Stimulated activated CD4-positive, alpha-beta T cell treated with anti-CD3 and anti-CD28 coated beads, Interleukin-15, amount 100 ng/mL, for 48 hours (primary cell): ENCODE results near the gene TDRD12.
"Not testable (repeated sequence)": the region's sequence is repeated elsewhere in the genome, so short reads cannot be mapped to it uniquely, and the experiment has no call there.

Experiments
- DNase-seq, 2 donors: peaks; one replicate each; pipeline ENCODE4 v3.0.0-alpha.2; 2020; ENCODE audit warnings: low read depth in 2 of 2

The TDRD12 gene

GRCh38 chr19:32829345-32829896 is 109.9 kb downstream of the TDRD12 start:
- DNase-seq: no peak

- no peak for DNase-seq
Observed at GRCh38 chr19:32830231-32831014, 110.9 kb downstream of the TDRD12 start.

- no peak for DNase-seq
Observed at GRCh38 chr19:32831611-32832010, 112.0 kb downstream of the TDRD12 start.

GRCh38 chr19:32832094-32832493 is 112.5 kb downstream of the TDRD12 start:
- not testable (repeated sequence) for DNase-seq

GRCh38 chr19:32832825-32833224 is 113.3 kb downstream of the TDRD12 start:
- DNase-seq: not testable (repeated sequence)

- not testable (repeated sequence) for DNase-seq
Observed at GRCh38 chr19:32833388-32833787, 113.8 kb downstream of the TDRD12 start.

GRCh38 chr19:32837531-32837930 is 118.0 kb downstream of the TDRD12 start:
- no peak for DNase-seq

- DNase-seq: no peak
Observed at GRCh38 chr19:32842061-32842460, 122.5 kb downstream of the TDRD12 start.

GRCh38 chr19:32843716-32844245 is 124.2 kb downstream of the TDRD12 start:
- DNase-seq: no peak

- not testable (repeated sequence) for DNase-seq
Observed at GRCh38 chr19:32848035-32848434, 128.5 kb downstream of the TDRD12 start.

GRCh38 chr19:32852216-32852615 is 132.6 kb downstream of the TDRD12 start:
- no peak for DNase-seq

- not testable (repeated sequence) for DNase-seq
Observed at GRCh38 chr19:32856818-32857217, 137.3 kb downstream of the TDRD12 start.

GRCh38 chr19:32857584-32857983 is 138.0 kb downstream of the TDRD12 start:
- no peak for DNase-seq

GRCh38 chr19:32858155-32858554 is 138.6 kb downstream of the TDRD12 start:
- DNase-seq: no peak

GRCh38 chr19:32858559-32858958 is 139.0 kb downstream of the TDRD12 start:
- no peak for DNase-seq

GRCh38 chr19:32859591-32859990 is 140.0 kb downstream of the TDRD12 start:
- DNase-seq: no peak

GRCh38 chr19:32861596-32861995 is 142.0 kb downstream of the TDRD12 start:
- no peak for DNase-seq

GRCh38 chr19:32862173-32862572 is 142.6 kb downstream of the TDRD12 start:
- no peak for DNase-seq

- DNase-seq: no peak
Observed at GRCh38 chr19:32862741-32863140, 143.2 kb downstream of the TDRD12 start.

GRCh38 chr19:32863301-32863700 is 143.7 kb downstream of the TDRD12 start:
- no peak for DNase-seq

- no peak for DNase-seq
Observed at GRCh38 chr19:32863841-32864240, 144.3 kb downstream of the TDRD12 start.

GRCh38 chr19:32864318-32865007 is 144.9 kb downstream of the TDRD12 start:
- DNase-seq: no peak

GRCh38 chr19:32865326-32865725 is 145.8 kb downstream of the TDRD12 start:
- no peak for DNase-seq
